Retinal pigment epithelial cell (primary cell): Measurements from ENCODE around the gene LRP11.

ENCODE experiments used
- DNase-seq: peaks from one replicate; pipeline ENCODE4 v3.0.0-alpha.2; 2010; ENCODE audit warnings: low read depth
- H3K4me3 ChIP-seq: 2 replicates; pipeline ENCODE4 v1.5.1; 2011; ENCODE audit warnings: mild to moderate bottlenecking, low read length, control low read depth, moderate library complexity
- CTCF ChIP-seq: conservative IDR thresholded peaks from 2 replicates; pipeline ENCODE4 v1.5.1; 2011; ENCODE audit warnings: low read depth, low read length, control low read depth, inconsistent platforms

Gene LRP11

GRCh38 chr6:149901444-149902140 lies 37.4 kb upstream of the LRP11 start:
- DNase-seq, result no peak
- no peak overlapping the region for H3K4me3 ChIP-seq
- TF ChIP-seq CTCF, result no peak

- no peak for DNase-seq
- no peak overlapping the region for H3K4me3 ChIP-seq
Measured at GRCh38 chr6:149900620-149901443, 36.7 kb upstream of the LRP11 start.

GRCh38 chr6:149899926-149900619 lies 35.9 kb upstream of the LRP11 start:
- no peak overlapping the region for H3K4me3 ChIP-seq

More at GRCh38 chr6:149900620-149901443, 36.7 kb upstream of the LRP11 start:
- TF ChIP-seq CTCF, result no peak

DNA sequence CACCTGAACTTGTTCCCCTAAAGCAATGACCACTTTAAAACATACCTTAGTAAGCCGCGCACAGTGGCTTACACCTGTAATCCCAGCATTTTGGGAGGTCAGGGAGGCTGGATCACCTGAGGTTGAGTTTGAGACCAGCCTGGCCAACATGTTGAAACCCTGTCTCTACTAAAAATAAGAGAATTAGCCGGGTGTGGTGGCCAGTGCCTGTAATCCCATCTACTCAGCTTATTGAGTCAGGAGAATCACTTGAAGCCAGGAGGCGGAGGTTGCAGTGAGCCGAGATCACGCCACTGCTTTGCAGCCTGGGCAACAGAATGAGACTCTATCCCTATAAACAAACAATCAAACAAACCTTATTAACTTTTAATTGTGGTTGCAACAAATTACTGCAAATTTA lies 35.3 kb upstream of the LRP11 start:
- no peak for DNase-seq
- no peak overlapping the region for H3K4me3 ChIP-seq
- no peak for TF ChIP-seq CTCF

More at GRCh38 chr6:149899926-149900619, 35.9 kb upstream of the LRP11 start:
- DNase-seq, result no peak
- TF ChIP-seq CTCF, result no peak

DNA sequence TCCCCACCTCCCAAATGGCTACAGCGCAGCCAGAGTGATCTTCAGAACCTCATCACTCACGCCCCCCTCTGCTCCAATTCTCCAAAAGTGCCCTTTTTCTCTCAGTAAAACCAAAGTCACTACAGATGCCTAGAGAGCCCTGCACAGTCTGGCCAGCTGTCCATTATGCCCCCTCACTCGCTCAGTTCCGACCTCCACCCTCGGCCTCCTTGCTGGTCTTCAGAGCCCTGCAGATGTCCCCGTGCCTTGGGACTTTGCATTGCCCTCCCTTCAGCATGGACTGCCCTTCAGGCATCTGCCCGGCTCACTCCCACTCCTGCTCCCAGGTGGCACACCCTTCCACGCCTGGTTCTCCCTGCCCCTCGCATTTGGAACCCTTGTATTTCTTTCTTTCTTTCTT lies 34.8 kb upstream of the LRP11 start:
- no peak for TF ChIP-seq CTCF
- no peak overlapping the region for H3K4me3 ChIP-seq

GRCh38 chr6:149897855-149898744 lies 33.9 kb upstream of the LRP11 start, which contains the start of gene RAET1E:
Gene RAET1E, minus strand, starts transcription at chr6:149898113. Its CDS starts 7,212 bp downstream, at chr6:149890901.
- no peak within 1 kb of the TSS for H3K4me3 ChIP-seq
- no peak for DNase-seq
- no peak for TF ChIP-seq CTCF

More for the DNA sequence above, 34.8 kb upstream of the LRP11 start:
- no peak for DNase-seq
